ENCODE measurements around the gene SSNA1. TPM values are rescaled to one million over a fixed set of nuclear protein-coding genes. Genes with fewer than 3 reads are reported as not detected.

SSNA1 gene
- total RNA-seq, 1 donor from 2014 or later: 88.8 TPM

DNA sequence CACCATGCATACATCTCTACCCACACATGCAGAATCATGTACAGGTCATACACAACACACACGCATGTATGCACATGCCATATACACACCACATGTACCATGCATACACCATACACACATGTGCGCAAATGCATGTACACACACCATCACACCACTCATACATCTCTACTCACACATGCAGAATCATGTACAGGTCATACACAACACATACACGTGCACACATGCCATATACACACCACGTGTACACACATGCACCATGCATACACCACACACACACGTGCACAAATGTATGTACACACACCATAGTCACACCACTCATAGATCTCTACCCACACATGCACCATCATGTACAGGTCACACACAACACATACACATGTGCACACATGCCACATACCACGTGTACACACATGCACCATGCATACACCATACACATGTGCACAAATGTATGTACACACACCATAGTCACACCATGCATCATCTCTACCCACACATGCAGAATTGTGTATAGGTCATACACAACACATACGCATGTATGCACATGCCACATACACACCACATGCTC is 35.6 kb upstream of the SSNA1 start:
- intact Hi-C loops (cut with micrococcal nuclease): loop anchor here (5.0 to 10.0 kb wide), 3 partner anchors 128 to 308 kb away; partner anchors contain the start of genes ABCA2, AJM1 and PHPT1

DNA sequence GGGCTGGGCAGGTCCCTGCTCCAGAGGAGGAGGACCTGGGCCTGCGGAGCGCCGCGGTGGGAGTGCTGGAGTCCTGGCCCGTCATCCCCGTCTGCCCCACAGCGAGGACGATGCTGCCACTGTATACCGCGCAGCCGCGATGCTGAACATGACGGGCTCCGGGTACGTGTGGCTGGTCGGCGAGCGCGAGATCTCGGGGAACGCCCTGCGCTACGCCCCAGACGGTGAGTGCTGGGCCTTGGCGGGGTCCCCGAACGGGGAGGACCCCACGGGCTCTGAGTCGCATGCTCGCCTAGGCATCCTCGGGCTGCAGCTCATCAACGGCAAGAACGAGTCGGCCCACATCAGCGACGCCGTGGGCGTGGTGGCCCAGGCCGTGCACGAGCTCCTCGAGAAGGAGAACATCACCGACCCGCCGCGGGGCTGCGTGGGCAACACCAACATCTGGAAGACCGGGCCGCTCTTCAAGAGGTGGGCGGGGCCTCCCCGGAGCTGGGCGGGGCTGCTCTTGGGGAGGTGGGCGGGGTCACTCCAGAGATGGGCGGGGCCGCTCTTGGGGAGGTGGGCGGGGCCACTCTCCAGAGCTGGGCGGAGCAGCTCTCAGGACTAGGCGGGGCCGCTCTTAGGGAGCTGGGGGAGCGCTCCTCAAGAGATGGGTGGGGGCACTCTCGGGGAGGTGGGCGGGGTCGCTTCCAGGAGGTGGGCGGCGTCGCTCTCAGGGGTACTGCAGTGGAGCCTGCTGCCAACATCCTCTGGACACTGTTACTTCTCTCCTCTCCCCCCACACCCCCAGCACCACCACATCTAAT is 31.7 kb upstream of the SSNA1 start:
- intact Hi-C loops (cut with micrococcal nuclease): loop anchor here (1.0 to 10.0 kb wide), 5 partner anchors 44 to 312 kb away; partner anchors contain the start of genes ABCA2, AJM1, MAN1B1 and PHPT1

- intact Hi-C loops (cut with micrococcal nuclease): loop anchor here (1.0 to 10.0 kb wide), 5 partner anchors 43 to 313 kb away; partner anchors contain the start of genes ABCA2, AJM1, MAN1B1 and PHPT1
These were observed 30.7 kb upstream of the SSNA1 start for GRCh38 chr9:137157618-137158415.

DNA sequence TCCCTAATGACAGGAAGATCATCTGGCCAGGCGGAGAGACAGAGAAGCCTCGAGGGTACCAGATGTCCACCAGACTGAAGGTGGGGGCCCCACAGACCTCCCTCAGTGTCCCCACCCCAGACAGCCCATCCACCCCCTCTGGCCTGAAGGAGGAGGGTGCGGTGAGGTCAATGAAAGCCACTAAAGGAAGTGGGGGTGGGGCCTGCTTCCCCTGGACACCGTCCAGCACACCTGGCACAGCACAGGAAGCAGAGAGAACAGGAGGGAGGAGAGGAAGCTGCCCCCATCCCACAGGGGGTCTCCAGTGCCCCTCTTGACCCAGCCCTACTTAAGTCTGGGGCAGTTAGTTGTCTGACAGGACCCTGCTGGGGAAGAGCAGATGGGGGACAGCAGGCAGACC is 29.9 kb upstream of the SSNA1 start:
- intact Hi-C loops (cut with micrococcal nuclease): loop anchor here (10.0 kb wide), 2 partner anchors 134 to 314 kb away; partner anchors contain the start of genes ABCA2, AJM1 and PHPT1

- intact Hi-C loops (cut with micrococcal nuclease): loop anchor here (10.0 kb wide), 2 partner anchors 135 to 315 kb away; partner anchors contain the start of genes ABCA2, AJM1 and PHPT1
These were observed 29.1 kb upstream of the SSNA1 start for GRCh38 chr9:137159105-137160053.

DNA sequence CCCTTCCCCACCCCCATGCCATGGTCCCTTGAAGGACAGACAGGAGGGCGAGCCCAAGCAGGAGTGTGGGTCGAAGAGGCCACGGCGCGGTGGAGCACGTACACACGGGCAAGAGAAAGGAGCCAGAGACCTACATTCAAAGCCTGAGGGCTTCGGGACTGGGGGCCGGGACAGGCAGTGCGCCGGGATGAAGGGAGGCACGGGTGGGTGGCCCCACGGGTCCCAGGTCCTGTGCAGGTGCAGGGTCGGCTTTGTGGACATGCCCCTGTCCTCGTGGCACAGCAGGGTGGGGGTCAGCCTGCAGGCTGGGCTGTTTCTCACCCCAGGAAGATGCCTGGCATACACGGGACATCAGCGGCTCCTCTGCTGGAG is 28.4 kb upstream of the SSNA1 start:
- intact Hi-C loops (cut with micrococcal nuclease): no loop called here

GRCh38 chr9:137160716-137161557 is 27.5 kb upstream of the SSNA1 start:
- intact Hi-C loops (cut with micrococcal nuclease): no loop called here

GRCh38 chr9:137161558-137162486 is 26.7 kb upstream of the SSNA1 start:
- intact Hi-C loops (cut with micrococcal nuclease): no loop called here

- intact Hi-C loops (cut with micrococcal nuclease): no loop called here
These were observed 25.7 kb upstream of the SSNA1 start for GRCh38 chr9:137162505-137163364.

DNA sequence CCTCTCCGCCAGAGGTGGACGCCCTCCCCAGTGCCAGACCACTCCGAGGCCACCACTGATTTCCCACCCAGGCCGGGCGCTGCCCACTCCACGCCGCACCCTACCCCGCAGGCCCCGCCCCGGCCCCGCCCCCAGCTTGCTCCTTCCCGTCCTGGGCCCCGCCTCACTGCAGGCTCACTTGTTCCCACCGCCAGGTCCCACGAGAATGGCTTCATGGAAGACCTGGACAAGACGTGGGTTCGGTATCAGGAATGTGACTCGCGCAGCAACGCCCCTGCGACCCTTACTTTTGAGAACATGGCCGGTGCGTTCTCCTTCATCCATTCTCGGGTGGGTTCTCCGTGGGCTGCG is 25.1 kb upstream of the SSNA1 start:
- intact Hi-C loops (cut with micrococcal nuclease): no loop called here

GRCh38 chr9:137163805-137164204 is 24.7 kb upstream of the SSNA1 start:
- intact Hi-C loops (cut with micrococcal nuclease): no loop called here

- intact Hi-C loops (cut with micrococcal nuclease): no loop called here
These were observed 23.9 kb upstream of the SSNA1 start for GRCh38 chr9:137164370-137165249.

GRCh38 chr9:137165250-137165836 is 23.1 kb upstream of the SSNA1 start:
- intact Hi-C loops (cut with micrococcal nuclease): no loop called here

GRCh38 chr9:137166380-137167229 is 21.9 kb upstream of the SSNA1 start:
- intact Hi-C loops (cut with micrococcal nuclease): no loop called here

GRCh38 chr9:137167277-137167746 is 21.2 kb upstream of the SSNA1 start:
- intact Hi-C loops (cut with micrococcal nuclease): no loop called here
